GM21390 (cell line): ENCODE results near the gene PRXL2A.
"Not testable (repeated sequence)": the region's sequence is repeated elsewhere in the genome, so short reads cannot be mapped to it uniquely, and the experiment has no call there.

ENCODE experiments used
- ATAC-seq: cut with Tn5 transposase; IDR thresholded peaks from one replicate; pipeline ENCODE4 v1.9.1; 2021; ENCODE audit not compliant: unreplicated experiment

Gene PRXL2A

GRCh38 chr10:80473692-80474596 lies 65.6 kb downstream of the PRXL2A start:
- ATAC-seq: no peak

- no peak for ATAC-seq
Observed at GRCh38 chr10:80474597-80474910, 66.2 kb downstream of the PRXL2A start.

- ATAC-seq: no peak
Observed at GRCh38 chr10:80474941-80475340, 66.6 kb downstream of the PRXL2A start.

- ATAC-seq: not testable (repeated sequence)
Observed at GRCh38 chr10:80475641-80476040, 67.3 kb downstream of the PRXL2A start.

GRCh38 chr10:80476685-80477084 lies 68.3 kb downstream of the PRXL2A start:
- no peak for ATAC-seq

- ATAC-seq: no peak
Observed at GRCh38 chr10:80477813-80478212, 69.5 kb downstream of the PRXL2A start.

- not testable (repeated sequence) for ATAC-seq
Observed at GRCh38 chr10:80480373-80480772, 72.0 kb downstream of the PRXL2A start.

GRCh38 chr10:80480852-80481251 lies 72.5 kb downstream of the PRXL2A start:
- ATAC-seq: no peak

- no peak for ATAC-seq
Observed at GRCh38 chr10:80484243-80484642, 75.9 kb downstream of the PRXL2A start.

GRCh38 chr10:80484676-80485075 lies 76.3 kb downstream of the PRXL2A start:
- ATAC-seq: no peak

GRCh38 chr10:80485076-80485945 lies 77.0 kb downstream of the PRXL2A start:
- ATAC-seq: no peak

GRCh38 chr10:80485946-80486764 lies 77.8 kb downstream of the PRXL2A start:
- no peak for ATAC-seq
